GM18870 (cell line): Measurements from ENCODE around the gene TMEM259.

ENCODE experiments used
- ATAC-seq: cut with Tn5 transposase; IDR thresholded peaks from one replicate; pipeline ENCODE4 v1.9.1; 2021; ENCODE audit warnings: moderate library complexity; ENCODE audit not compliant: unreplicated experiment

Gene TMEM259

DNA sequence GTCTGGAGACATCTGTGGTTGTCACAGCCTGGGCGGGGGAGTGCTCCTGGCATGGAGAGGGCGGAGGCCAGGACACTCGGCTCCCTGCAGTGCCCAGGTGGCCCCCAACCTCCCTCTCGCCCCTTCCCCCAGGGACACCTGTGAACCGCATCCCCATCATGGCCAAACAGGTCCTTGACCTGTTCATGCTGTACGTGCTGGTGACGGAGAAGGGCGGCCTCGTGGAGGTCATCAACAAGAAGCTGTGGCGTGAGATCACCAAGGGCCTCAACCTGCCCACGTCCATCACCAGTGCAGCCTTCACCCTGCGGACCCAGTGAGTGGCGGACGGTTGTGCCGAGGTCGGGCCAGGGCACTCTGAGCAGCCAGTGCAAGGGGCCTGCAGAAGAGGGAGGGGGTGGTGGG lies 56.8 kb downstream of the TMEM259 start:
- no peak for ATAC-seq

- ATAC-seq: no peak
Observed at GRCh38 chr19:963486-963951, 57.4 kb downstream of the TMEM259 start.

DNA sequence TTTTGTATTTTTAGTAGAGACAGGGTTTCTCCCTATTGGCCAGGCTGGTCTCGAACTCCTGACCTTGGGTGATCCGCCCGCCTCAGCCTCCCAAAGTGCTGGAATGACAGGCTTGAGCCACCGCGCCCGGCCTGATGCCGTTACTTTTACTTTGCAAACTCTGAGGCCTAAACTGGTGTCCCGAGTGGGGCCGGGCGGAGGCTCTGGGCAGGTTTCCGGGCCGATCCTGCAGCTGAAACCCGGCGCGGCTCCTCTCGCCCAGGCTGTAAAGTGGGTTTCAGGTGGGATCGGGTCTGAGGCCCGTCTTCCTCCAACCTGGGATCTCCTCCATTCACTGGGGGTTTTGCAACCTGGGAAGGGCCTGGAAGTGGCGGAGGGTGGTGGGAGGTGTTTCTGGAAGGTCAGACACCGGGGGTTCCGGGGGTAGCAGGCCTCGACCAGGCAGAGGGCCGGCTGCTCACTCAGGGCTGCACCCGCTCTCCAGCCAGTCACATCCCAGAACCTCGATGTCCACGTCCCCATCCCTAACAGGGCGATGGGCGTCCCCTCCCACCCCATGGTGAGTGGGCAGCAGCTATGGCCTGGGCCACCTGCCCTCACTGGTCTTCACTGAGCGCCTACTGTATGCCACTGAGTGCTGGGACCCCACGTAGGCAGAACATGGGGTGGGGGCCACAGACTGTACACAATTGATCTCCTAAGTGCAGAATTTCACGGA lies 58.1 kb downstream of the TMEM259 start:
- ATAC-seq: no peak

DNA sequence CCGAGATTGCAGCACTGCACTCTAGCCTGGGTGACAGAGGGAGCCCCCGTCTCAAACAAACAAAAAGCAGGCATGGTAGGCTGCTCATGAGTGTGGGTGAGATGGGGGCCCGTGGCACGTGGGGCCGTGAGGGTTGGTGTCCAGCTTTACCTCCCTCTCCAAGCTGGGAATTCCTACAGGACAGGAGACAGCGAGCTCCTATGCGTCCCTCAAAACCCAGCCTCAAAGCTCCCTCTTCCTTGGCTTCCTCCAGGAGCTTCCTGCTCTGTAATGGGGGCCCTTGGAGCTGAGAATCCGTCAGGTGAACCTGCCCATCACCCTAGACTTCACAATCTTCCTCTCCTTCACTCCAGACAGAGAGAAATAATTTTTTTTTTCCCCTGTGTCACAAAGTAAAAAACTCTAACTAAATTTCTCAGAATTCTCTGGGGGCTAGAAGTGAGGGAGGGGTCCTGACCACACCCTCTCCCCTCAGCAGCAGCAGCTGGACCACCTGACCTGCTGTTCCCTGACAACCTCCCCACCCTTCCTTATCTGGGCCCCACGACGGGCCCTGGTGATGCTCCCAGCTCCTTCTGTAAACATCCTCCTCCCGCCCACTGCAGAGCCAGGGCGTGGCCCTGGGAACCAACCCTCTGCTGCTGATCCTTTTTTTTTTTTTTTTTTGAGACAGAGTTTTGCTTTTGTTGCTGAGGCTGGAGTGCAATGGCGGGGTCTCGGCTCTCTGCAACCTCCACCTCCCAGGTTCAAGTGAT lies 58.9 kb downstream of the TMEM259 start:
- ATAC-seq: no peak

GRCh38 chr19:960601-960938 lies 60.4 kb downstream of the TMEM259 start:
- ATAC-seq: no peak

DNA sequence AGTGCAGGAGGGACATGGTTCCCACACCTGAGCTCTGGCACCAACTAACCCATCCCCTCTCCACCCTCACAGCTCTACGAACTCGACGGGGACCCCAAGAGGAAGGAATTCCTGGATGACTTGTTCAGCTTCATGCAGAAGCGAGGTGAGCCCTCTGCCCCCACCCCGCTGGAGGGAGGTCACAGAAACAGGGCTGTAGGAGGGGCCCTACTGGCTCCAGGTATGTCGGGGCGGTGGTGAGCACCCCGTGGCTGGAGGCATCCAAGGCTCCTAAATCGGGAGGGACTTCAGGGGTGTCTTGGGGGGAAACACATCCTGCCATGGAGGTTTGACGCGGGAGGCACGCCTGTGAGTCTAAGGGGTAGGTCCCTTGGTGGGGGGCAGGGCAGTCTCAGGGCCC lies 60.9 kb downstream of the TMEM259 start:
- ATAC-seq: no peak
